NT2/D1 (cell line): ENCODE measurements around the gene TRIM21.

ENCODE experiments used
- YY1 ChIP-seq: IDR thresholded peaks from 2 replicates; pipeline ENCODE4 v1.6.1; 2011; ENCODE audit not compliant: insufficient read length, insufficient read depth
- ZNF274 ChIP-seq: IDR thresholded peaks from 2 replicates; pipeline ENCODE4 v1.6.1; 2011; ENCODE audit warnings: mild to moderate bottlenecking, low read depth, low read length

DNA sequence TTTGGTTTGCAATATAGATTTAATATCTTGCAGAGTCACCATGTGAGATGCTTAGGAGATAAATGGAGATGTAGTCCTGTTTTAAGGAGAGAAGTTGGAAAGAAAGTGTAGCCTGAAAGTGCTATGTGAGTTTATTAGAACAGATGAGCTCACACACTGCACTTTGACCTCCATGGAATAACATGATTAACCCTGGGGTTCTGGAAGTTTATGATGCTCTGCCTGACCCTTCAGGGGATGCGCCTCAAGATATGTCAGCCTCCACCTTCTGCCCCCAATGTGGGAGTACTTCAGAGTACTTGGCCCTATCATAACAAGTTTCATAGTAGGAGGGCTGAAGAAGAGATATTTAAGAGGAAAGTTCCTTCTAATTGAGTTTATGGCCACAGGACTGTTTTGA is 23.3 kb upstream of the TRIM21 start:
- TF ChIP-seq YY1 (no peak), ZNF274 (no peak)
